CD1c-positive myeloid dendritic cell (primary cell): Measurements from ENCODE around the gene COX4I1.

Experiments
- DNase-seq: peaks from one replicate; pipeline ENCODE4 v3.0.0-alpha.2; 2016; ENCODE audit errors: extremely low spot score

Gene COX4I1

DNA sequence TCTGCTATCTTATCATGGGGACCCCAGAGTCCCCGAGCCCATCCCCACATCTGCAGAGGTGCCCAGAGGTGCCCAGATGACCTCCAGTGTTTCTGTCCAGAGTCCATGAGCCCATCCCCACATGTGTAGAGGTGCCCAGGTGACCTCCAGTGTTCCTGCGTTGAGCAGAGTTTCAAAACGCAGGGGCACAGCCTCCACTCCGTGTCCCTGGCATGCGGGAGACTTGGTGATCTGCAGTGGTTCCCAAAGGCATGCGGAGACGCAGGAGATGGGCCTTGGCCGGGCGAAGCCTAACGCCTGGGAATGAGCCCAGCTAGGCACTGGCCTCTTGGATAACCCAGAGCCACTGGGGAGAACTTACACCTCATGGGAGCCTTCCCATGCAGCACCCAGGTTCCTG lies 41.3 kb downstream of the COX4I1 start:
- no peak for DNase-seq

DNA sequence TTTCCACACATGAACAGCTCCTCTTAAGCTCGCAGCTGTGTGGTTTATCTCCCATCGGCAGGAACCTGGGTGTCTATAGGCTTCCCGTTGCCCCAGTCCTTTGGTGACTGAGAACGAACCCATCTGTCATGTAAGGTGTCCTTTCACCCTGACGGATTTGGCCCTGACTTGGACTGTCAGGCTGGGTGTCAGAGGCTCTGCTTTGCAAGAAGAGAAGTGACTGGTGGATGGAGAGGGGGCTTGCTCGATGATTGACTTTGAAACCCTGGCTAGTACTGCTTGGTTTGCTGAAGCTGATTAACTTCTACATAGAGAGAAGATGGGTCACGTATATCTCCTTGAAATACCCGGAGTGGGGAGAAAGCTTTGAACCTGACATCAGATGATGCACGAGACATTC lies 42.9 kb downstream of the COX4I1 start:
- DNase-seq: no peak

DNA sequence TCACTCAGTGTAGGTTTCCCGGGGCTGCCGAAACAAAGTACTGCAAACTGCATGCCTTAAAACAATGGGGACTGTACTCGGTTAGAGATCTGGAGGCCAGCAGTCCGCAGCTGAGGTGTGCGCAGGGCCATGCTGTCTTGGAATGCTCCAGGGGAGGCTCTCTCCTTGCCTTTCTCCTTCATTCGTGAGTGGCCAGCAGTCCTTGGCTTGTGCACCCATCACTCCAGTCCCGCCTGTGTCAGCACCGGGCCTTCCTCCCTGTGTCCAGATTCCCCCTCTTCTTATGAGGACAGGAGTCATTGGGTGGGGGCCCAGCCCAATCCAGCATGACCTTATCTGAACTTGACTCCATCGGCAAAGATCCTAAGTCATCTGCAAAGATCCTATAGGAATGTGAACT lies 43.4 kb downstream of the COX4I1 start:
- no peak for DNase-seq

DNA sequence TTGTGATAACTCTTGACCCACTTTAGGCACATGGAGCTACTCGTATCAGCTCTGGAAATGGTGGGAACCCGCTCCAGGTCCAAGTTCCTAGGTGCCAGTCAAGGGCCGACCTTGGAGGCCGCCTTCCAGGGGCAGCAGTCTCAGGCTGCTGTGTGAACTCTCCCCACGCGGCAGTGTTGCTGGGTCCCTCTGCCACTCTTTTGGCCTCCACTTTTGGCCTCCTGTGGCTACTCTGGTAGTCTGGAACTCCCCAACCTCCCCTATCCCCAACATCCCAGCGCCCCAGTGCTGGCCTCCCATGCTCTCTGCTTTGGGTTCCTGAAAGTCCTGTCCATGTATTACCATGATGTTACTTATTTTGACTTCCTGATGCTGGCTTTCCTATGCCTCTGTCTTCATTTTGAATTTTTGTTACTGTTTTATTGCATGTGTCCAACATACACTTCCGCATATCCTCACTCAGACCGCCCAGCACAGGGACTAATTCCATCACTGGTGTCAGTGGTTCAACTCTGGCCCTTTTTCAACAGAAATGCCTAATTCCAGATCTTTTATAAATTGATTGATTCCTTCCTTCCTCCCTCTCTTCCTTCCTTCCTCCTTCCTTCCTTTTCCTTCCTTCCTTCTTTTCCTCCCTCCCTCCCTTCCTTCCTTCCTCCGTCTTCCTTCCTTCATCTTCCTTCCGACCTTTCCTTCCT lies 44.1 kb downstream of the COX4I1 start:
- no peak for DNase-seq

DNA sequence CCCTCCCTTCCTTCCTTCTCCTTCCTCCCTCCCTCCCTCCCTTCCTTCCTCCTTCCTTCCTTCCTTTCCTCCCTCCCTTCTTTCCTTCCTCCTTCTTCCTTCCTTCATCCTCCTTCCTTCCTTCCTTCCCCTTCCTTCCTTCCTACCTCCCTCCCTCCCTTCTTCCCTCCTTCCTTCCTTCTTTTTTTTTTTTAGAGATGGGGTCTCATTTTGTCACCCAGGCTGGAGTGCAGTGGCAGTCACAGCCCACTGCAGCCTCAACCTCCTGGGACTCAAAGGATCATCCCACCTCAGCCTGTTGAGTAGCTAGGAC lies 44.6 kb downstream of the COX4I1 start:
- no peak for DNase-seq

DNA sequence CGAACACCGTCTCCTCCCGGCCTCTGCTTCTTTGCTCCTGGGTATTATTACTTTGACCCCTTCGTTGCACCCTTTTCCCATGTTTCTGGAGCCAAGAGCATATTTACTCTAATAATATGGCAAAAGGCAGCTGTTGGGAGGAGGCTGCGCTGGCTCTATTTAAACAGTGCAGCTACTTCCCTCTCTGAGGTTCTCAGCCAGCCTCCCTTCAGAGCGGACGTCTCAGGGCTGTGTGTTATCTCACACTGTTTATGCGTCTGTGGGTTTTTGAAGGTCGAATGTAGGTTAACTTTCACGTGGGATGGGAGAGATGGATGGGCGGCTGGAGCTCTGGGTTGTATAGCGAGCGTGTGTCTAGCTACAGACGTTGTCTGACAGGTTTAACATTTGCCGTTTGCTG lies 45.3 kb downstream of the COX4I1 start:
- peak; percentile 39 for DNase-seq

DNA sequence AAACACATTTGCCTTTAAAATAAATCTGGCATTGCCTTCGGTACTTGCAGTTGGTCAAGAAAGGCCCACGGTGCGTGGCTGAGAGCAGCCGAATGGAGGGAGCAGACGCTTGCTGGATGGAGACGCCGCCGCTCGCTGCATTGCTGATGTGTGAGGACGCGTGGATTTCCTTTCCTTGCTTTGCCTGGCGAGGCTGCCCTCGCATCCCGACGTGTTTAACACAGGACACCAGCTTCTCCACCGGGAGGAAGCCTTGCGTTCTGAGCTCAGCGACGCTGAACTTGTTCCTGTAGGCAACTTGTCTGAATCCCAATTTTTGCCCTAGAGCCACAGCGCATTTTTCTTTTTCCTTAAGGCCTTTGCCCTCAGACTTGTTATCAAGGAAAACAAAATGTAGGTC lies 45.8 kb downstream of the COX4I1 start:
- DNase-seq: no peak

DNA sequence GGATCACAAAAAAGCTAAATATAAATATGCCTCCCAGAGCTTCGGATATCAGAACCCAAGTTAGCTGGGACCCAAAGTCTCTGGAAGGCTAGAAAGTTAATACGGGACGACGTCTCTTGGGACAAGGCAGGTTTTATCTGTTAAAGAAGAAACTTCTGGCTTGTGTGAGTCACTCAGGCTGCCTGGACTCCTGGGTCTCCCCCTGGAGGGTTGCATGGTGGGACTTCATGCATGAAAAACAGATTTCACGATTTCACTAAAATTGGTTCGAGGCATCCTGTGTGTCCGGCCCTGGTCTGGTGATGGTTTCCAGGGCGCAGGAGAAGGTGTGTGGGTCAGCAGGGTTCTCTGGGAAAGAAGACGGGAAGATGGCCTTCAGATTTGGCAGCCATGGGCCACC lies 47.0 kb downstream of the COX4I1 start:
- no peak for DNase-seq

DNA sequence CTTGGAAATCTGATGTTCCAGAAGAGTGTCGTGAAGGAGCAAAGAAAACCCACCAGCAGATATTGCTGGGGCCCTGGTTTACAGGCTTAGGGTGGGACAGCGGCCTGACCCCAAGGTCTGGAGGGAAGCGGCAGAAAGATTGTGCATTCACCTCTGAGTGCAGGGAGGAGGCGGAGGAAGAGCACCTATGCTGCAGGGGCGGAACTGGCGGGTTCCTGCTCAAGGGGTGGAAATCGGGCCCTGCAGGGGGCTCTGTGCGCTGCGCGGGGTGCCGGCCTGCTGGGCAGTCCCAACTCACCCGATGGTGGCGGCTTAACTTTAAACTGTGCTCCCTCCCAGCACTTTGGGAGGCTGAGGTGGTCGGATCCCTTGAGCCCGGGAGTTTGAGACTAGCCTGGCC lies 47.5 kb downstream of the COX4I1 start:
- no peak for DNase-seq

DNA sequence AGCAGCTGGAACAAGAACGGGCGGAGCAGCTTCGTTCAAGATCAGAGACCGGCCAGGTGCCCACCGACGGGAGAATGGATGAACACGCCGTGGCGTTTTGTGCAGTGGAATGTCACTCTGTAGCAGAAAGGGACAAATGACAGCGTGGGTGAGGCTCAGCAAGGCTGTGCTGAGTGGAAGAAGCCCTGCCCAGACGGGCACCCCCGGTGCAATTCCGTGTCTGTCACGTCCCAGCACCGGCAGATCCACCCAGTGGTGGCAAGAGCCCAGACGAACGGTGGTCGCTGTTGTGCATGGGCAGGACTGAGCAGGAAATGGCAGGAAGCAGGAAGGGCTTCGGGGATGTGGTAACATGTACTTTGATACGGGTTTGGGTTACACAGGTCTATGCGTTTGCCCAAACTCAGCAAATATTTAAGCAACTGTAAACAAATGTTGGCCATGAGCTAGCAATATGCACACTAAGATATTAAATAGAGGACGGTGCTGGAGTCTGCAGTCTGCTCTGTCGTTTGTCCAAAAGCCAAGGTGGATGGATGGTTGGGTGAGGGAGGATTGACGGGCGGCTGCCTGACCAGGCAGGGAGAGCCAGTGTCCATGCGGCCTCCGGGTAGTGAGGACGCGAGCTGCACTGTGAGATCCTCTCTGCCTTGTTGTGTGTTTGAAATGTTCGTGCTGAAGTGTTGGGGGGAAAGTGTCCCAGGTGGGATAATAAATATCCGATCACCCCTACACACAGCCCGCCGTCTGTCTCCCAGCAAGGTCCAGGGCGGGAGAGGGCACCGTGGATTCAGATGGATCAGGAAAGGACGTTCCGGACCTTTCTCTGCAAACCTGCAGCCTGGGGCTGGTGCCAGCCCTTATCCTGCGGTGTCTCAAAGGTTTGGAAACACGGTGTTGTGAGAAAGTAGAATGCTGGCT lies 48.4 kb downstream of the COX4I1 start:
- DNase-seq: no peak

DNA sequence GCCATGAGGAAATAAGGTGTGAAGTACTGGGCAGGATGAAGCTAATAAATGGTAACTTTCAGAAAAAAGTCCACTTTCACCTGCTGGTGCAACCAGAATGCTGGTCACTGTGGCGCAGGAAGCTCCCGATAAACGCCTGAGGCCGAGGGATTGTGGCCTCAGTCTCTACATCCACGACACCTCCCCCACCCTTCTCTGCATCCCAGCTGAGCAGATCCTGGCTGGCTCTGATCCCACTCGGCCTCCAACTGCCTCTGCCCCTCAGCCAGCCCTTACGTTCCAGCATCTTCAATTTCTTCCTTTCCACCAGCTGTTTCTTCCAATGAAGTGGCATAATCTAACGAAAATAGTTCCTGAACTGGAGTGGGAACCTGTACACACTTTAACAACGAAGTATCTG lies 49.5 kb downstream of the COX4I1 start:
- no peak for DNase-seq

DNA sequence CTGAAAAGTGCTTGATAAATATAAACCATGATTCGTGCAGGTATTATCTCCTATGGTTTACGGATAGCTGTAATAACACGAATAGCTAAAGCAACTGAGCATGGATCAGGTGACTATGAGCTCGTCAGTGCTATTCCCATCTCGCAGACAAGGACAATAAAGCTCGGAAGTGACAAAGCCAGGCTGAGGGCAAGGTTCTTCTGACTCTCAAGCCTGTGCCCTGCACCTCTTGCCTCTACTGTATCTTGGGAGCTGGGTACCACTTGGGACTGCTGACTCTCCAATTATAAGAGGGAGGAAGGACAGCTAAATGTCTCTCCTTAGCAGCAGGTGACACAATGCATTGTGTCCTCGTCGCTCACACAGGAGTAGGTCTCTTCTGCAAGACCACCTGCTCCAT lies 49.9 kb downstream of the COX4I1 start:
- no peak for DNase-seq

DNA sequence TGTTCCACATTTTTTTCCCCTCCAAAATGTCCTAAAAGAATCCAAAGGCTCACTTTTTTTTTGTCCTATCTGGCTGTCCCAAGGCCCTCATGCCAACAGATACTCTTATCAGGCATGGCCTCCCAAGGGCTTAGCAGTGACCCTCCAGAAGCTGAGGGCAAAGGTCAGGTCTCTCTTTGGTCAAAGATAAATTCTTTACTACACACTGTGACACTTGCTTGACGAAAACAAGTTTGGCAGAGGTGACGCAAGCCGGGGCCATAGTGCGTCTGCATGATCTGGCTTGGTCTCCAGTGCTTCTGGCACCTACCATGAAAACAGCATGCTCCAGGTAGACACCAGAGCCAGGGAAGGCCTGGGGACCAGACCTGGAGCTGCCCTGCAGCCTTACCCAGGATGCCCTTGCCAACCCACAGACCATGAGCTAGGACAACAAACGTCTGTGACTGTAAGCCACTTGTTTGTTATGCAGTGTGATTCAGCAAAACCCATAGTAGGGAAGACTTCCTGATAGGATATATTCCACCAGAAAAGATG lies 50.9 kb downstream of the COX4I1 start:
- no peak for DNase-seq

DNA sequence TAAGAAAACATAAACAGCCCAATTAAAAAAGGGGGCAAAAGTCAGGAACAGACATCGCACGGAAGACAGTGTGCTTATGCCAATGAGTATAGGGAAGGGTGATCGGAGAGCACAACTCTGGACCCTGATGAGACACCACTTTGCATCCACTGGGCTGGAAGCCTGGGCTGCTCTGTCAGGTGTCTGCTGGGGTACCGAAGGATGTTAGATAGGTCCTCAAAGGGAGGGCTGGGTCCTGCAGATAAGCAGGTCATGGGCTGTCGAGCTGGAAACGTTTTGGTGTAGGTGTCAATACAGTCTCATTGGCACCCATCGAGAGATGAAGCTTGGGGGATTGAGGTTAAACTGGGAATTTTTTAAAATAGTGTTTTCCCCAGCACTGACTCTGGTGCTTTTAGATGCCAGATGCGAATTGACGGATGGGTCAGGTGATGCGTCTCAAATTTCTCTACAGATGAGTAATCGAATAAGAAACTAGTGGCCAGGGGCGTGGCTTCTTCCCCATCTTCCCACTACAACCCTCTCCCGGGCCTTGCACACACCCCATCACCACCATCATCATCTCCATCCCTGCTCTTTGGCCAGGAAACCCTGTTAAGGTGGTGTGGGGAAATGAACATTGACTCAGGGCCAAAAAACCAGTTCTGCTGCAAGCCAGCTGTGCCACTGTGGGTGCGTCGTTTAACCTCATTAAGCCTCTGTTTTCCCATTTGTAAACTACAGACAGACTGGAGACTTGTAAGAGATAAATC lies 51.7 kb downstream of the COX4I1 start:
- peak; percentile 38 for DNase-seq

DNA sequence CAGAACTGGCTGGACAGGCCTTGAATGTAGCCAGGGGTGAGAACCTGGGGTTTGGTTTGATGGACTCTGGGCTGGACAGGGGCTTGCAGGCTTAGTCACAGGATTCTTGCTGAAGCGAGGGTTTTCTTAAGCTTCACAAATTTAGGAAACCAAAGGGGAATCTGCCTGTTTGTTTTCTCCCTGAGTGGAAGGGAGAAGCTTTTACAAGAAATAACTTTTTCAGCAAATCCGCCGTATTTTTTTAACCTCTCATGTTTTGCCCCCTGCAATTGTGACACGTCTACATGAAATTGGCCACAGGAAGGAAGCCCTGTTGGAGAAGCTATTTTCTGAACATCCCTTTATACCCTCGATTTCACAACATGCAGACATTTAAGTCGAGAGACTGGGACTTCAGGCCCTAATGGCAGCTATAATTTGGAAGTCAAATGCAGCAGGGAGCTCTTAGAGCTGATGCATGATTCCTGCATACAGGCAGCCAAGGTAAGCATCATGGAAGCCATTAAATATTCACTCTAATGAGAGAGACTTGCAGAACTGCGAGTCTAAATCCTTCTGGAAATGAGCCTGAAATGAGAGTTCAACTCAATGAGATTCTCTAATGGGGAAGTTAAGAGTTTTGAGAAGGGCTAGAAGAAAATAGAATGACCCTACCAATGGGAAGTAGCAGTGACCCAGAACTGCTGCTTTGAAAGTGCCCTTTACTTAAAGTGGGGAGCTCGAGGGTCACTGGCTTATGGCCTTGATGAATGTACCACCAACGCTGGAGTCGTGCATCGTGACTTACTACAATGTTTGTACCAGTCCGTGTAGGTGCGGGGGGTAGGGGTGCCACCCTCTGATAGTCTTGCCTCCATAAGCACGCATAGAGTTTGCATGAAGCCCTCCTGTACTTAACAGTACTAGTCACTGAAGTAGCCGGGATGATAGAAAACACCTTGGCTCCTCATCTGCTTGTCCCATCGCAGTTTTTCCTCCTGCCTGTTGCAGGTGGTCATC lies 54.4 kb downstream of the COX4I1 start:
- peak; percentile 65 for DNase-seq

DNA sequence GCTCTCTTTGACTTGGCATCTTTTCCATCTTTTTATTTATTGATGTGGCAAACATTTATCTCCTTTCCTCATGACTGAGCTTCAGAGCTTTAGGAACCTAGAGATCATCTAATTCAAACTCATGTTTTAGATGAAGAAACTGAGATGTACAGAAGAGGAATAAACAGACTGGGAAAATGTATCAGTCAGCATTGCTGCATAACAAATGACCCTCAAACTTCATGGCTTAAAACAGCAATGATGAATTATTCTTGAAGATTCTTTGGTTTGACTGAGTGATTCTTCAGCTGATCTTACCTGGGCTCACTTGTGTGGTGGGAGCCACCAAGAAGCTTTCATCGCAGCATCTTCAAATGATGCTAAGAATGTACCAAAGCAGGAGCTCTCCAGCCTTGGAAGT lies 55.4 kb downstream of the COX4I1 start:
- no peak for DNase-seq

DNA sequence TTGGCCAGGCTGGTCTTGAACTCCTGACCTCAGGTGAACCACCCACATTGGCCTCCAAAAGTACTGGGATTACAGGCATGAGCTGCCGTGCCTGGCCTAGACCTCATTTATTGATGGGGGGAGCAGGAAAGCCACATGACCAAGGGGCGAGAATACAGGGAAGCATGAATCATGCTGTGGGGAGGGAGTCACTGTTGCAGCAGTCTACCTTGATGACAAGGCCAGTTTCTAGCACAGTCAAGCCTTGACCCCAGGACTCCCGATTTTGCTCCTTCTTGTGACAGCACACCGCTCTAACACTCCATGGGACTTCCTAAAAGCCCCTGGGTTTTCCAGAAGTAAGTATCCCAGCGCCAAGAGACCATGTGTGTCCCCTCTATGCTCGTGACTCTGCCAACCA lies 56.6 kb downstream of the COX4I1 start:
- DNase-seq: no peak

DNA sequence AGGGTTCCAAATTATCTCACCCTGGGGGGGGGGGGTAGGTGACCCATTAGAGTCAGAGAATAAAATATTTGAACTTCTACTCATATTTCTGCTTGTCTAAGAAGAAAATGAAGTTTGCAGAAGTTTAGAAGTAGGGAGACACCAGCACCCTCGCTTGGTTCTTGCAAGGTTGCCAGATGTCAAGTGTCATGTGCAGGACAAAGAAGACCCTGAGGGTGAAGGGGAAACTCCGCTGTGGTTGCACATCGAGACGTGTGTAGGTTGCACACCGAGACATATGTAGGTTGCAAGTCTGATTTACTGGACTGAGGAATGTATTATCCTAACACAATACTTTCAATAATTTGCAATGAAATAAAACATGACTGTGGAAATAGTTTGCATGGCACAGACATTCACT lies 57.1 kb downstream of the COX4I1 start:
- DNase-seq: peak; percentile 46
